Measurements from ENCODE around the gene WDR72. TPM values are rescaled to one million over a fixed set of nuclear protein-coding genes. Genes with fewer than 3 reads are reported as not detected.

The WDR72 gene
- total and polyA plus RNA-seq, 2 of the 8 experiments (the other 6 are each of a cell fraction or from before 2014, with no cell fraction given) = 1.2 to 1.9 TPM

DNA sequence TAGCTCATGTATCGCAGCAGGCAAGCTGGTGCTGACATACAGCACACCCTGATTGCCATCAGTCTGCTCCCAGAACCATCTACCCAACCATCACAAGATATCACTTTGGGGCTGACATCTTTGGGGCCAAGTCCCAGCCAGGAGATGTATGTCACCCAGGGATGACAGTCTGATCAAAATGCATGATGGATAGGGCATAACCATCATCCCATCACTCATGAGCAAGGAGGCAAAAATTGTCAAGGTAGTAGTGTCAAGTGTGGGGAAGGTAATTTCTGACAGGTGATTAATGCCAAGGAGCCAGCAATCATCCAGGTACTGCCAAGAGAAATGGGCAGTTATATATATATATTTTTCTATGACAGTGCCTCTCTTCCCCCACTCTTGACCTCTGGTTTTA is 277.4 kb downstream of the WDR72 start:
- Histone ChIP-seq H3K4me1 (replicated peaks in 1 of 4; ENCODE audit: control insufficient read depth in 3 of 4, insufficient read depth in 4 of 4, low read length in 3 of 4) (no peaks in the 10 kb centered on the region), H4K5ac (ENCODE audit: insufficient read length, low read depth, low read length) (no peak overlapping the region), H3K23me2 (ENCODE audit: low read depth, low read length) (no peaks in the 10 kb centered on the region), H2BK20ac (ENCODE audit: low read length) (no peak overlapping the region), H4K20me1 (replicated peaks in 1 of 2; ENCODE audit: control insufficient read depth in 1 of 2, insufficient read depth in 2 of 2, low read length in 2 of 2) (no peaks in the 10 kb centered on the region), H3K23ac (ENCODE audit: insufficient read length) (no peak overlapping the region), H2AK5ac (ENCODE audit: low read depth, low read length) (no peak overlapping the region), H2AFZ (ENCODE audit: low read length) (no peak overlapping the region), H3K27ac (ENCODE audit: low read depth, low read length) (no peak overlapping the region), H2BK5ac (ENCODE audit: low read depth, low read length) (no peak overlapping the region), H4K91ac (replicated peaks; ENCODE audit: insufficient read length, low read length) (no peak overlapping the region), H3K9ac (replicated peaks in 1 of 4; ENCODE audit: extremely low read depth in 1 of 4, low read depth in 3 of 4, low read length in 3 of 4) (no peak overlapping the region), H3K56ac (replicated peaks; ENCODE audit: insufficient read length, low read depth, low read length) (no peak overlapping the region), H4K8ac (ENCODE audit: extremely low read depth, insufficient read depth, low read length) (no peak overlapping the region), H3K4me3 (ENCODE audit: extremely low read depth in 1 of 4, insufficient read depth in 2 of 4, low read depth in 3 of 4, low read length in 4 of 4) (no peak overlapping the region), H2BK120ac (replicated peaks; ENCODE audit: low read depth, low read length) (no peak overlapping the region), H2BK15ac (ENCODE audit: low read length) (no peak overlapping the region), H3K27me3 (replicated peaks in 1 of 4; ENCODE audit: control insufficient read depth in 3 of 4, extremely low read depth in 1 of 4, insufficient read depth in 3 of 4, low read length in 3 of 4) (no peaks in the 10 kb centered on the region), H3K36me3 (ENCODE audit: control insufficient read depth in 2 of 4, insufficient read depth in 4 of 4, low read length in 3 of 4) (no peaks in the 10 kb centered on the region), H3K79me1 (ENCODE audit: low read depth, low read length) (no peaks in the 10 kb centered on the region), H3K18ac (ENCODE audit: extremely low read depth, low read length) (no peak overlapping the region), H3K4me2 (ENCODE audit: insufficient read depth in 1 of 2, low read depth in 2 of 2, low read length in 2 of 2) (no peak overlapping the region), H3K9me3 (ENCODE audit: insufficient read depth in 2 of 2, low read depth in 1 of 2, low read length in 1 of 2) (no peaks in the 10 kb centered on the region), H3K79me2 (ENCODE audit: control insufficient read depth in 1 of 2, insufficient read depth in 2 of 2, low read length in 2 of 2) (no peaks in the 10 kb centered on the region), H2BK12ac (ENCODE audit: low read depth, low read length) (no peak overlapping the region), H3K14ac (ENCODE audit: insufficient read length) (no peak overlapping the region), H3K4ac (replicated peaks; ENCODE audit: insufficient read length, low read depth, low read length) (no peak overlapping the region)
- POLR2A ChIA-PET (ENCODE audit: partially characterized antibody) = no interaction called here
- WGBS, 2 experiments (ENCODE audit: extremely low coverage in 1 of 2, insufficient coverage in 1 of 2, insufficient read length in 1 of 2, insufficient replicate concordance in 2 of 2, low coverage in 1 of 2, low lambda C conversion rate in 2 of 2, missing lambda C conversion rate in 1 of 2) = 100% methylated on average over 1 of the region's 1 CpG; no CpG with 5 or more reads in 1 of the 2 experiments
- no peak for FAIRE-seq
- no peak for TF ChIP-seq TBP (IDR thresholded peaks at IDR 0.05; ENCODE audit: low read depth, low read length)
- TF ChIP-seq JUND (IDR thresholded peaks at IDR 0.05; ENCODE audit: low read length) = no peak
- no peak for TF ChIP-seq ZNF274 (IDR thresholded peaks at IDR 0.05; ENCODE audit: borderline replicate concordance, extremely low read depth, low read length)
- TF ChIP-seq SIN3A (conservative IDR thresholded peaks at IDR 0.05 in 1 of 2, IDR thresholded peaks at IDR 0.05 in 1 of 2; ENCODE audit: low read depth in 1 of 2, low read length in 2 of 2) = no peak
- DNase-seq (ENCODE audit: low read depth in 1 of 2, low spot score in 2 of 2) = no peak
- CTCF ChIA-PET (ENCODE audit: partially characterized antibody) = no interaction called here
